H1 (cell line): ENCODE data around the gene KCNK4. TPM values are rescaled to one million over a fixed set of nuclear protein-coding genes. Genes with fewer than 3 reads are reported as not detected.

ENCODE experiments used
- CTCF ChIA-PET: fragments of 300-600 bp; sonication (Branson Sonifier 250); formaldehyde crosslinking; loops from one replicate; lab custom pipeline; 2021; ENCODE audit not compliant: partially characterized antibody; lab: Charles Lee
- POLR2A ChIA-PET: fragments of 300-600 bp; sonication (Branson Sonifier 250); formaldehyde crosslinking; loops from one replicate; lab custom pipeline; 2021; ENCODE audit warnings: inconsistent platforms; ENCODE audit not compliant: partially characterized antibody; lab: Charles Lee
- DNase-seq, 2 experiments: peaks; one replicate each; pipeline versions ENCODE4 v3.0.0 to v3.0.0-alpha.2; 2010 to 2022; ENCODE audit warnings: low spot score in 2 of 2, low read depth in 1 of 2, mixed read lengths in 1 of 2
- FAIRE-seq: peaks from 2 replicates; lab custom pipeline; 2011; peaks lifted over from hg19 to GRCh38; lab: Jason Lieb, UNC
- H2AFZ ChIP-seq: 2 replicates; pipeline ENCODE4 v1.8.1; 2012; ENCODE audit warnings: low read length, inconsistent platforms
- H2AK5ac ChIP-seq: 2 replicates; pipeline ENCODE4 v1.6.1; 2013; ENCODE audit warnings: low read depth, low read length
- H2BK120ac ChIP-seq: replicated peaks from 2 replicates; pipeline ENCODE3; 2013; ENCODE audit warnings: low read depth, low read length, inconsistent platforms
- H2BK12ac ChIP-seq: 2 replicates; pipeline ENCODE4 v1.6.1; 2013; ENCODE audit warnings: low read depth, low read length
- H2BK15ac ChIP-seq: 2 replicates; pipeline ENCODE4 v1.6.1; 2013; ENCODE audit warnings: low read length
- H2BK20ac ChIP-seq: 2 replicates; pipeline ENCODE4 v1.6.1; 2013; ENCODE audit warnings: low read length
- H2BK5ac ChIP-seq: 2 replicates; pipeline ENCODE4 v1.6.1; 2013; ENCODE audit warnings: low read depth, low read length
- H3K14ac ChIP-seq: 2 replicates; pipeline ENCODE4 v1.6.1; 2013; ENCODE audit warnings: inconsistent platforms; ENCODE audit not compliant: insufficient read length
- H3K18ac ChIP-seq: 2 replicates; pipeline ENCODE4 v1.6.1; 2013; ENCODE audit warnings: low read length; ENCODE audit errors: extremely low read depth
- H3K23ac ChIP-seq: 2 replicates; pipeline ENCODE4 v1.6.1; 2013; ENCODE audit warnings: inconsistent platforms; ENCODE audit not compliant: insufficient read length
- H3K23me2 ChIP-seq: 2 replicates; pipeline ENCODE4 v1.6.1; 2013; ENCODE audit warnings: low read depth, low read length
- H3K27ac ChIP-seq: 2 replicates; pipeline ENCODE4 v1.6.1; 2011; ENCODE audit warnings: low read depth, low read length, inconsistent platforms
- H3K27me3 ChIP-seq, 4 experiments: replicated peaks in 1 of 4; 1 replicate in 1 of 4; 2 replicates in 3 of 4; pipeline versions ENCODE4 v1.6.1 to v1.8.1; 2011 to 2013; ENCODE audit warnings: low read length in 3 of 4, mild to moderate bottlenecking in 3 of 4, inconsistent platforms in 2 of 4, mixed read lengths in 2 of 4, moderate library complexity in 1 of 4; ENCODE audit not compliant: control insufficient read depth in 3 of 4, insufficient read depth in 3 of 4; ENCODE audit errors: extremely low read depth in 1 of 4
- H3K36me3 ChIP-seq, 4 experiments: 2 replicates each; pipeline versions ENCODE4 v1.6.1 to v1.8.1; 2011 to 2013; ENCODE audit warnings: mild to moderate bottlenecking in 4 of 4, low read length in 3 of 4, moderate library complexity in 2 of 4, control low read depth in 1 of 4, inconsistent platforms in 1 of 4; ENCODE audit not compliant: insufficient read depth in 4 of 4, control insufficient read depth in 2 of 4
- H3K4ac ChIP-seq: replicated peaks from 2 replicates; pipeline ENCODE3; 2013; ENCODE audit warnings: low read length, low read depth, mixed read lengths, inconsistent platforms; ENCODE audit not compliant: insufficient read length
- H3K4me1 ChIP-seq, 4 experiments: replicated peaks in 1 of 4; 1 replicate in 1 of 4; 2 replicates in 3 of 4; pipeline versions ENCODE4 v1.6.1 to v1.8.1; 2011 to 2013; ENCODE audit warnings: low read length in 3 of 4, inconsistent platforms in 2 of 4, mixed read lengths in 1 of 4; ENCODE audit not compliant: insufficient read depth in 4 of 4, control insufficient read depth in 3 of 4
- H3K4me2 ChIP-seq, 2 experiments: 2 replicates each; pipeline versions ENCODE4 v1.6.1 to v1.8.1; 2011 to 2013; ENCODE audit warnings: low read depth in 2 of 2, low read length in 2 of 2, control low read depth in 1 of 2, inconsistent platforms in 1 of 2, mild to moderate bottlenecking in 1 of 2; ENCODE audit not compliant: insufficient read depth in 1 of 2
- H3K4me3 ChIP-seq, 4 experiments: fragments of 200-600, 300-600 bp in 1 of 4; sonication (generic), shearing (Covaris generic), sonication (Bioruptor Twin) in 1 of 4; 2 replicates each; pipeline versions ENCODE4 v1.5.1 to v1.8.1; 2011 to 2016; ENCODE audit warnings: low read length in 4 of 4, low read depth in 3 of 4, control low read depth in 2 of 4, inconsistent platforms in 2 of 4, mild to moderate bottlenecking in 2 of 4, mixed read lengths in 1 of 4, moderate library complexity in 1 of 4; ENCODE audit not compliant: insufficient read depth in 2 of 4; ENCODE audit errors: extremely low read depth in 1 of 4
- H3K56ac ChIP-seq: replicated peaks from 2 replicates; pipeline ENCODE3; 2013; ENCODE audit warnings: low read depth, mild to moderate bottlenecking, mixed read lengths, low read length, inconsistent platforms; ENCODE audit not compliant: insufficient read length
- H3K79me1 ChIP-seq: 2 replicates; pipeline ENCODE4 v1.6.1; 2013; ENCODE audit warnings: low read depth, low read length, control low read depth
- H3K79me2 ChIP-seq, 2 experiments: 2 replicates each; pipeline versions ENCODE4 v1.6.1 to v1.8.1; 2012 to 2013; ENCODE audit warnings: low read length in 2 of 2, mild to moderate bottlenecking in 2 of 2, inconsistent platforms in 1 of 2; ENCODE audit not compliant: insufficient read depth in 2 of 2, control insufficient read depth in 1 of 2
- H3K9ac ChIP-seq, 4 experiments: replicated peaks in 1 of 4; 1 replicate in 1 of 4; 2 replicates in 3 of 4; pipeline versions ENCODE4 v1.6.1 to v1.8.1; 2011 to 2013; ENCODE audit warnings: low read depth in 3 of 4, low read length in 3 of 4, control low read depth in 2 of 4, mild to moderate bottlenecking in 2 of 4, moderate library complexity in 2 of 4, inconsistent platforms in 1 of 4; ENCODE audit errors: extremely low read depth in 1 of 4
- H3K9me3 ChIP-seq, 2 experiments: 2 replicates each; pipeline versions ENCODE4 v1.6.1 to v1.8.1; 2012 to 2013; ENCODE audit warnings: mild to moderate bottlenecking in 2 of 2, moderate library complexity in 2 of 2, control low read depth in 1 of 2, inconsistent platforms in 1 of 2, low read depth in 1 of 2, low read length in 1 of 2, mixed read lengths in 1 of 2; ENCODE audit not compliant: insufficient read depth in 2 of 2
- H4K20me1 ChIP-seq, 2 experiments: replicated peaks in 1 of 2; 2 replicates each; pipeline versions ENCODE3 to v1.8.1; 2011 to 2013; ENCODE audit warnings: inconsistent platforms in 2 of 2, low read length in 2 of 2, mild to moderate bottlenecking in 1 of 2; ENCODE audit not compliant: insufficient read depth in 2 of 2, control insufficient read depth in 1 of 2
- H4K5ac ChIP-seq: 2 replicates; pipeline ENCODE4 v1.6.1; 2013; ENCODE audit warnings: low read length, low read depth, mixed read lengths, inconsistent platforms; ENCODE audit not compliant: insufficient read length
- H4K8ac ChIP-seq: 2 replicates; pipeline ENCODE4 v1.8.0; 2013; ENCODE audit warnings: mild to moderate bottlenecking, moderate library complexity, low read length, inconsistent platforms; ENCODE audit not compliant: insufficient read depth; ENCODE audit errors: extremely low read depth
- H4K91ac ChIP-seq: replicated peaks from 2 replicates; pipeline ENCODE3; 2013; ENCODE audit warnings: low read length, mixed read lengths, inconsistent platforms; ENCODE audit not compliant: insufficient read length
- CBX5 ChIP-seq: fragments of 300-800, 300-1000 bp; sonication (generic); IDR thresholded peaks from 2 replicates; pipeline ENCODE4 v1.7.1; 2016; ENCODE audit warnings: antibody characterized with exemption, low read length, low read depth
- CBX8 ChIP-seq: fragments of 300-800, 300-1000 bp; sonication (generic); IDR thresholded peaks from 2 replicates; pipeline ENCODE4 v1.7.1; 2016; ENCODE audit warnings: low read depth, low read length, borderline replicate concordance
- EZH2 ChIP-seq: fragments of 200-600 bp; sonication (generic); IDR thresholded peaks from 2 replicates; pipeline ENCODE4 v1.7.1; 2012; ENCODE audit warnings: low read depth, mild to moderate bottlenecking, moderate library complexity, low read length, inconsistent platforms; ENCODE audit not compliant: severe bottlenecking
- NRF1 ChIP-seq: IDR thresholded peaks from 2 replicates; pipeline ENCODE4 v1.6.1; 2011; ENCODE audit warnings: mild to moderate bottlenecking, low read depth, low read length, improper control_type of control experiment
- PHF8 ChIP-seq: fragments of 200-600 bp; sonication (generic); conservative IDR thresholded peaks from 2 replicates; pipeline ENCODE4 v1.7.1; 2012; ENCODE audit warnings: low read depth, mild to moderate bottlenecking, inconsistent platforms, low read length, moderate library complexity
- POU5F1 ChIP-seq: IDR thresholded peaks from 2 replicates; pipeline ENCODE4 v1.6.1; 2011; ENCODE audit warnings: low read depth, mild to moderate bottlenecking, low read length, moderate library complexity
- RNF2 ChIP-seq: fragments of 200-900, 300-1000 bp; sonication (generic); IDR thresholded peaks from 2 replicates; pipeline ENCODE4 v1.7.1; 2016; ENCODE audit warnings: borderline replicate concordance, low read depth, mild to moderate bottlenecking, antibody characterized with exemption, low read length; ENCODE audit not compliant: poor library complexity, severe bottlenecking; ENCODE audit errors: missing control alignments
- SP1 ChIP-seq: IDR thresholded peaks from 2 replicates; pipeline ENCODE4 v1.6.1; 2011; ENCODE audit warnings: low read depth, low read length
- TEAD4 ChIP-seq: IDR thresholded peaks from 2 replicates; pipeline ENCODE4 v1.6.1; 2012; ENCODE audit warnings: low read depth, low read length, inconsistent platforms, mixed read lengths
- WGBS, 2 experiments: shearing (Covaris generic) in 1 of 2; methylation state at CpG; one replicate each; pipeline versions ENCODE4 v1.1.6 to v1.1.7; 2013 to 2015; ENCODE audit warnings: low lambda C conversion rate in 2 of 2, mixed read lengths in 2 of 2, inconsistent platforms in 1 of 2, low coverage in 1 of 2, missing lambda C conversion rate in 1 of 2; ENCODE audit not compliant: insufficient replicate concordance in 2 of 2, insufficient coverage in 1 of 2, insufficient read length in 1 of 2; ENCODE audit errors: extremely low coverage in 1 of 2, missing lambda C conversion rate in 1 of 2; 5-methylcytosine and 5-hydroxymethylcytosine counted together
- polyA plus RNA-seq, 7 experiments: library from polyadenylated mRNA; depleted of rRNA in 3 of 7; stranded (reverse) in 5 of 7; unstranded in 2 of 7; fragments of >200 nt in 5 of 7; fragments of 200-250 nt in 2 of 7; gene quantifications; 1 replicate in 5 of 7; 2 replicates in 1 of 7; 4 replicates in 1 of 7; pipeline versions ENCODE4 v1.2.1 to v1.2.3, GENCODE V29; 2011 to 2013; ENCODE audit warnings: missing spikeins in 2 of 7, mixed read lengths in 2 of 7
- total RNA-seq: library from RNA; stranded (reverse); fragmentation: NEBNext Ultra II Directional; extraction: Animal tissue kit (Norgen Biotek cat#: 25700); gene quantifications from 2 replicates; pipeline ENCODE4 v1.2.1, GENCODE V29; 2021
- TF ChIP-seq, protein P1 (sequence below): IDR thresholded peaks from 2 replicates; pipeline ENCODE4 v1.6.1; 2012; ENCODE audit warnings: inconsistent platforms
- TF ChIP-seq, protein P2 (sequence below): IDR thresholded peaks from 2 replicates; pipeline ENCODE4 v1.6.1; 2011; ENCODE audit warnings: low read length, improper control_type of control experiment

The KCNK4 gene
- total and polyA plus RNA-seq, 2 of the 8 experiments (the other 6 are each of a cell fraction or from before 2014, with no cell fraction given): 0.19 TPM; not detected in 1

DNA sequence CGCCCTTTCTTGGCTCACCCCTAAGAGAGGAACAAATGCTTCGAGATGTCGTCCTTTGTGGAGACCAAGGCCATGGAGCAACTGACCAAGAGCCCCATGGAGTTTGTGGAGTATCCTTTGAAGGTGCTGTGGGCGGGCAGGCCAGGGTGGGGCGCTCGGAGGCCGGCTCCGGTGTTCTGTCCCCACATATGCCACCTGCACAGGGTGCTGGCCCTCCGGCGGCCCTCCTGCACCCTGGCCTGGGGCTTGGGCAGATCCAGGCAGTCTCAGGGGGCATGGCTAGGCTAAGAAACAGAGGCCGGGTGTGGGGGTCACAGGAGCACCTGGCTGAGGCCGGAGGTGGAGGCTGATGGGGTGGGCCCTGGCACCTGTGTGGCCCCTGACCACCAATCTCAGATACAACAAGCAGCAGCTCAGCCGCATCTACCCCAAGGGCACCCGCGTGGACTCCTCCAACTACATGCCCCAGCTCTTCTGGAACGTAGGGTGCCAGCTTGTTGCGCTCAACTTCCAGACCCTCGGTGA lies 29.5 kb upstream of the KCNK4 start:
- Histone ChIP-seq H3K27ac (no peak overlapping the region), H3K56ac (no peak overlapping the region), H3K4me3 (no peak overlapping the region), H3K9me3 (no peaks in the 10 kb centered on the region)
- DNase-seq: no peak
- no peak for TF ChIP-seq CBX5
- TF ChIP-seq TEAD4: no peak
- TF ChIP-seq NRF1: no peak
- TF ChIP-seq PHF8: no peak
- TF ChIP-seq RNF2: no peak
- TF ChIP-seq CBX8: no peak
- TF ChIP-seq EZH2: no peak
- TF ChIP-seq, protein P1, sequence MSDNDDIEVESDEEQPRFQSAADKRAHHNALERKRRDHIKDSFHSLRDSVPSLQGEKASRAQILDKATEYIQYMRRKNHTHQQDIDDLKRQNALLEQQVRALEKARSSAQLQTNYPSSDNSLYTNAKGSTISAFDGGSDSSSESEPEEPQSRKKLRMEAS: no peak
- no peak for TF ChIP-seq POU5F1
- TF ChIP-seq, protein P2, sequence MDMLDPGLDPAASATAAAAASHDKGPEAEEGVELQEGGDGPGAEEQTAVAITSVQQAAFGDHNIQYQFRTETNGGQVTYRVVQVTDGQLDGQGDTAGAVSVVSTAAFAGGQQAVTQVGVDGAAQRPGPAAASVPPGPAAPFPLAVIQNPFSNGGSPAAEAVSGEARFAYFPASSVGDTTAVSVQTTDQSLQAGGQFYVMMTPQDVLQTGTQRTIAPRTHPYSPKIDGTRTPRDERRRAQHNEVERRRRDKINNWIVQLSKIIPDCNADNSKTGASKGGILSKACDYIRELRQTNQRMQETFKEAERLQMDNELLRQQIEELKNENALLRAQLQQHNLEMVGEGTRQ: no peak
- no peak for TF ChIP-seq SP1
- TF ChIP-seq, all 59 proteins: peak for 0
- Histone ChIP-seq H3K23ac (no peak overlapping the region), H2BK120ac (no peak overlapping the region), H3K23me2 (no peaks in the 10 kb centered on the region), H3K4me2 (no peak overlapping the region), H3K9ac (no peak overlapping the region), H3K4me1 (no peaks in the 10 kb centered on the region; a peak in 3 of 7 replicates), H3K79me1 (no peaks in the 10 kb centered on the region), H2BK20ac (no peak overlapping the region), H3K79me2 (no peaks in the 10 kb centered on the region), H4K5ac (no peak overlapping the region), H2BK5ac (no peak overlapping the region), H2BK15ac (no peak overlapping the region), H3K14ac (no peak overlapping the region), H2AFZ (no peak overlapping the region), H3K36me3 (peaks cover 20 to 82% (median 38%) of the 10 kb centered on the region in 4 experiments), H3K4ac (no peak overlapping the region), H3K27me3 (no peaks in the 10 kb centered on the region), H2AK5ac (no peak overlapping the region), H2BK12ac (no peak overlapping the region), H4K8ac (no peak overlapping the region), H4K20me1 (peaks cover 8 to 21% of the 10 kb centered on the region in 2 experiments), H3K18ac (no peak overlapping the region), H4K91ac (no peak overlapping the region)
- no peak for FAIRE-seq
- CTCF ChIA-PET: interaction anchor here (0.7 to 7.9 kb wide), 6 partner anchors 6 to 55 kb away, joined by 3 to 62 read pairs (median 6); partner anchors contain the start of genes CATSPERZ and FERMT3
- WGBS, 2 experiments: 93% methylated on average over 16 of the region's 18 CpGs; no CpG with 5 or more reads in 1 of the 2 experiments
- POLR2A ChIA-PET: interaction anchor here (1.2 to 11.9 kb wide), 5 partner anchors 5 to 39 kb away, joined by 3 to 352 read pairs (median 4); partner anchors contain the start of genes CATSPERZ, FKBP2, PLCB3 and PPP1R14B
